Testis (tissue), 3 donors: ENCODE measurements around the gene TGFB1I1. TPM values are rescaled to one million over a fixed set of nuclear protein-coding genes. Genes with fewer than 3 reads are reported as not detected.
A peak's percentile ranks its signal among the peaks of the same experiment; 100 is the strongest.

ENCODE experiments used
- DNase-seq: peaks from one replicate; pipeline ENCODE4 v3.0.0-alpha.2; 2019
- H3K27ac ChIP-seq, 2 donors: fragments of 200-600 bp; sonication (generic); one replicate each; pipeline ENCODE4 v1.5.1; 2019
- H3K27me3 ChIP-seq: fragments of 200-600 bp; sonication (generic); one replicate; pipeline ENCODE4 v1.5.1; 2019
- H3K36me3 ChIP-seq: fragments of 200-600 bp; sonication (generic); one replicate; pipeline ENCODE4 v1.5.1; 2017; ENCODE audit warnings: low read depth; ENCODE audit errors: missing control alignments
- H3K4me1 ChIP-seq: fragments of 200-600 bp; sonication (generic); one replicate; pipeline ENCODE4 v1.5.1; 2019
- H3K4me3 ChIP-seq, 2 donors: fragments of 200-600 bp; sonication (generic); one replicate each; pipeline ENCODE4 v1.5.1; 2017 to 2019
- H3K9me3 ChIP-seq: fragments of 200-600 bp; sonication (generic); one replicate; pipeline ENCODE4 v1.5.1; 2017
- POLR2A ChIP-seq: fragments of 450-650 bp; IDR thresholded peaks from one replicate; pipeline ENCODE4 v1.6.1; 2017; ENCODE audit warnings: antibody characterized with exemption, mild to moderate bottlenecking, moderate library complexity
- WGBS, 2 donors: methylation state at CpG; one replicate each; pipeline ENCODE4 v1.1.5; 2018; 5-methylcytosine and 5-hydroxymethylcytosine counted together
- intact Hi-C: fragments of 100-400 bp; cut with DNase I; formaldehyde crosslinking; loops from one replicate; pipeline ENCODE4 v1.15.1; 2023; ENCODE audit warnings: low total_unique reads
- polyA plus RNA-seq: library from polyadenylated mRNA; stranded (reverse); fragments of 350-450 nt; fragmentation: Illumina TruSeq; extraction: RNeasy Lipid Tissue Mini Kit (QIAGEN cat#74804); gene quantifications from one replicate; pipeline ENCODE4 v1.2.3, GENCODE V29; 2014; ENCODE audit warnings: low read depth, low replicate concordance; ENCODE audit not compliant: insufficient read depth
- total RNA-seq, 2 donors: library from RNA; depleted of rRNA; stranded (reverse); fragments of >200 nt; gene quantifications; one replicate each; pipeline ENCODE4 v1.2.3, GENCODE V29; 2016
- TF ChIP-seq, protein P1 (sequence below), 3 experiments: fragments of 450-650 bp in 2 of 3; fragments of 200-600 bp in 1 of 3; sonication (generic) in 1 of 3; IDR thresholded peaks; one replicate each; pipeline ENCODE4 v1.5.1; 2016 to 2019; ENCODE audit warnings: antibody characterized with exemption in 3 of 3, mild to moderate bottlenecking in 2 of 3, moderate library complexity in 1 of 3

Gene TGFB1I1
- total and polyA plus RNA-seq, 3 donors from 2014 or later, result 13.6 to 31.7 (median 28.4) TPM

DNA sequence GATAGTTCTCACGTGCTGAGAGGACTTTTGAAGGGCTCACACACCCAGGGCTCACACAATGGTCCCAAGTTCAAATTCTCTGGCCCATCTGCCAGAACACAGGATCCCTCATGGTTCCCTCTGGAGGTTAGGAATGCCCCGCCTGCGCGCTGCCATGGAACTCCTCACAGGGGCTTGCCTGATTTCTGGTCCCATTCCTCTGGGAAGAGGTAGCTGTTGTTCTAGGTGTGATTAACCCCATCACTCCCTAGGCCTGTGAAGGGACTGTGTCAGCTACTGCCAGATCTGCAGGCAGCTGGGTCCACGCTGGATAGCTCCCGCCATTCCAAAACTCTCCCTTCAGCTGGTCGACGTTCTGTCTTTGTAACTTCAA is 15.0 kb upstream of the TGFB1I1 start:
- intact Hi-C loops, result no loop called here

DNA sequence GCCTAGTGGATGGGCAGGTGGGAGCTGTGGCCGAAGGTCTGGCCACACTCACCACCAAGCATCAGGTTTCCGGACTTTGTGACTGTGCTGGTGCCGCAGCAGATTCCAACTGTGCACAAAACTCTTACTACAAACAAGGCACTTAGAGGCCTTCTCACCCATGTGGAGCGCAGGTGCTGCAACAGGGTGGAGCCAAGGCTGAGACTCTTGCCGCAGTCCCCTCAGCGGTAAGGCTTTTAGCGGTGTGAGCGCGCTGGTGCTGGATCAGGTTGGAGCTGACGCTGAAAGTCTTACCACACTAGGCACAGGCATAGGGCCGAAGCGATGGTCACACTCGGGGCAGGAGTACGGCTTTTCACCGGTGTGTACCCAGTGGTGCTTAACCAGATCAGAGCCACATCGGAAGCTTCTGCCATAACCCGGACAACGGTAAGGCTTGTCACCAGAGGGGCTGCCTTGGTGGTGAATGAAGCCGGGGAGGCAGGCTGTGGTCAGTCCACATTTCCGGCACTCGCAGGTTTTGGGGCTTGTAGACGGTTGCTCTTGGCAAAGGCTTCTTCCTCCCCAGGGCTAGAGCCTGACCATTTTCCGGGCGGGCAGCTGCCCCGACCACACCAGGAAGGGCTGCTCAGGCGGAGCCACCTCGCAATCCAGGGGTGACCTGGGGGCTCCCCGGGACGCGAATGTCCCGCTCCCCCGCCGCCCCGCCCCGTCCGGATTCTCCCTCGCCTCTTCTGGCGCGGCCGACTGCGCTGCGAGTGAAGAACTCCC is 13.7 kb upstream of the TGFB1I1 start:
- DNase-seq, result peak; percentile 51
- intact Hi-C loops, result no loop called here

More for the DNA sequence above, 15.0 kb upstream of the TGFB1I1 start:
- TF ChIP-seq POLR2A, result no peak
- TF ChIP-seq, protein P1, sequence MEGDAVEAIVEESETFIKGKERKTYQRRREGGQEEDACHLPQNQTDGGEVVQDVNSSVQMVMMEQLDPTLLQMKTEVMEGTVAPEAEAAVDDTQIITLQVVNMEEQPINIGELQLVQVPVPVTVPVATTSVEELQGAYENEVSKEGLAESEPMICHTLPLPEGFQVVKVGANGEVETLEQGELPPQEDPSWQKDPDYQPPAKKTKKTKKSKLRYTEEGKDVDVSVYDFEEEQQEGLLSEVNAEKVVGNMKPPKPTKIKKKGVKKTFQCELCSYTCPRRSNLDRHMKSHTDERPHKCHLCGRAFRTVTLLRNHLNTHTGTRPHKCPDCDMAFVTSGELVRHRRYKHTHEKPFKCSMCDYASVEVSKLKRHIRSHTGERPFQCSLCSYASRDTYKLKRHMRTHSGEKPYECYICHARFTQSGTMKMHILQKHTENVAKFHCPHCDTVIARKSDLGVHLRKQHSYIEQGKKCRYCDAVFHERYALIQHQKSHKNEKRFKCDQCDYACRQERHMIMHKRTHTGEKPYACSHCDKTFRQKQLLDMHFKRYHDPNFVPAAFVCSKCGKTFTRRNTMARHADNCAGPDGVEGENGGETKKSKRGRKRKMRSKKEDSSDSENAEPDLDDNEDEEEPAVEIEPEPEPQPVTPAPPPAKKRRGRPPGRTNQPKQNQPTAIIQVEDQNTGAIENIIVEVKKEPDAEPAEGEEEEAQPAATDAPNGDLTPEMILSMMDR (IDR thresholded peaks at IDR 0.05), result no peak
- DNase-seq, result no peak
- no peak overlapping the region for H3K27ac ChIP-seq
- 51 to 62% methylated on average over 8 of the region's 8 CpGs for WGBS, 2 donors
- no peaks in the 10 kb centered on the region for H3K27me3 ChIP-seq
- no peaks in the 10 kb centered on the region for H3K9me3 ChIP-seq
- H3K4me3 ChIP-seq, result no peak overlapping the region
- H3K36me3 ChIP-seq, result no peaks in the 10 kb centered on the region
- peaks cover 54% of the 10 kb centered on the region for H3K4me1 ChIP-seq

DNA sequence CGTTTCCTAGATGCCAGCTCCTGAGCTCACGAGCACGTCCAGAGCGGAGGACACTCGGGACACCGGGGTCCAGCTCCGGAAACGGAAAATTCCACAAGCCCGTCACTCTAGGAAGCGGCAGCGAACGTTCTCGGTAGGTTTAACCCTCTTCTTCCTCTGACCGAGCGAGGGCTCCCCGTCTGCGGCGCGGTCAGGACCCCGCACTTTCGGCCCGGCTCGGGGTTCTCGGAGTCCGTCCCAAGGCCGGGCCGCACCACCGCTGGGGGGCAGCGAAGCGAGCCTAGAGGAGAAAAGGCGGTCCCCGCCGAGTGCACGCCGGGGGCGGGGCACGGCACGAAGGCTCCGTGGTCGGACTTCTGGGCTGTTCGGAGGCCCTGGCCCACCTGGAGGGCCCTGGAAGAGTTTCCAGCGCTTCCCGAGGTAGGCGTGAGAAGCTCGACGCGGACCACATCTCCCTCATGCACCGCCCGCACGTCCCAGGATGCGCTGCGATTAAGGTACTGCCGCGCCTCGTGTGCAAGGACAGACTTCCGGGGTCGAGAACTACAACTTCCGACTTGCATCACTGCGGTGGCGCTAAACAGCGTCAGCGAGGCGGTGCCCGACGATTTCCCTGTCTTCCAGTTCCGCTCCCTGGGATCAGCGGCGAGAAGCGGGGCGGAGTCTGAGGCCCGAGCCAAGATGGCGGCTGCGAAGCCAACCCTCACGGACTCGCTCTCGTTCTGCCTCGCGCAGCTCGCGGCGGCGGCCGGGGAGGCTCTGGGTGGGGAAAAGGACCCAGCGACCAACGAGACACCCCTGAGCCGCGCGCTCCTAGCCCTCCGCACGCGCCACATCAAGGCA is 12.9 kb upstream of the TGFB1I1 start, which contains the start of gene ARMC5:
Gene ARMC5 (plus strand): TSS at position 658 of the 843 bp plus-strand sequence. CDS start 24 bp downstream, at position 682.
- no peaks in the 10 kb centered on the region for H3K36me3 ChIP-seq
- peak within 1 kb of the TSS; percentile 76 to 89 for H3K4me3 ChIP-seq
- H3K27ac ChIP-seq, result peak within 1 kb of the TSS; percentile 98 to 100
- DNase-seq, result peak; percentile 98
- H3K4me1 ChIP-seq, result peaks cover 38% of the 10 kb centered on the region
- no peaks in the 10 kb centered on the region for H3K27me3 ChIP-seq
- 0% methylated on average over 2 to 68 of the region's 91 CpGs for WGBS, 2 donors
- no peaks in the 10 kb centered on the region for H3K9me3 ChIP-seq
- TF ChIP-seq, protein P1 (IDR thresholded peaks at IDR 0.05), result peak; percentile 33 to 52 (median 43)
- peak; percentile 22 for TF ChIP-seq POLR2A
- intact Hi-C loops, result no loop called here

More for the DNA sequence above, 13.7 kb upstream of the TGFB1I1 start:
- WGBS, 2 donors, result 3% methylated on average over 29 of the region's 42 CpGs; no CpG with 5 or more reads in 1 of the 2 donors
- H3K9me3 ChIP-seq, result no peaks in the 10 kb centered on the region
- H3K27ac ChIP-seq, result peak overlapping the region; percentile 98 to 100
- peaks cover 46% of the 10 kb centered on the region for H3K4me1 ChIP-seq
- H3K4me3 ChIP-seq, result peak overlapping the region; percentile 76 to 89
- no peaks in the 10 kb centered on the region for H3K36me3 ChIP-seq
- TF ChIP-seq, protein P1 (IDR thresholded peaks at IDR 0.05), result no peak
- TF ChIP-seq POLR2A, result no peak
- H3K27me3 ChIP-seq, result no peaks in the 10 kb centered on the region

DNA sequence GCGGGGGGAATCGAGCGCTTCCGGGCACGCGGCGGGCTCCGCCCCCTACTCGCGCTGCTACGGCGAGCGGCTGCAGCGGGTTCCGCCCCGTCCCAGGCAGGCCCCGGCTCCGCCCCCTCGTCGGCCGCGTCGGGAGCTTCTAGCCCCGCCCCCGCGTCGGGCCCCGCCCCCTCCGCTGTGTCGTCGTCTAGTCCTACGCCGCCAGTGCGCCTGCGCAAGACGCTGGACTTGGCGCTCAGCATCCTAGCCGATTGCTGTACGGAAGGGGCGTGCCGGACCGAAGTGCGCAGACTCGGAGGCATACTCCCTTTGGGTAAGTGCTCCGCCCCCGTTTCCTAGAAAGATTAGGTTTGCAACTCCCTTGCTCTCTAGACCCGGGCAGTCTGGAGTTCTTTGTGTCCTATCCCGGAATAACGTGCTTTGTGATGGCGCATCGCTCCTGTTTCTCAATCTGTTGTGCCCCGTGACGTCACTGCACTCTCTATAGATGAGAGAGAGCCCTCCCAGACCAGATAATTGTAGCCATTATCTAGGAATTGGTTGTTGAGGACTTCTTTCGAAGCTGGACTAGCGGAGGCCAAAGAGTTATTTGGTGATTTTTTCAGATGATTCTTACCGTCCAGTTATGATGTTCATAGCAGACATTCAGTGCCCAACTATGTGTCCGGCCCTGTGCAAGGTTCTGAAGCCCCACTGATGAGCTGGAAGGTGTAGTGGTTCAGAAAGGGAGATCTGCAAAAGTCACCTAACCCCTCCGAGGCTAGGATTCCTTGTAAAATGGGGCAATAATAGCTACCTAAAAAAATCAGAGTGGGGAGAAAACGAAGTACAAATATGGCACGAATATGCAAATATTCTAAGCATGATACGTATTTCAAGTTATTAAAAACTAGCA is 12.0 kb upstream of the TGFB1I1 start:
- 2 to 3% methylated on average over 15 to 28 of the region's 61 CpGs for WGBS, 2 donors
- DNase-seq, result peak; percentile 100
- intact Hi-C loops, result no loop called here
- TF ChIP-seq, protein P1 (IDR thresholded peaks at IDR 0.05), result no peak
- TF ChIP-seq POLR2A, result no peak
- H3K9me3 ChIP-seq, result no peaks in the 10 kb centered on the region
- H3K27ac ChIP-seq, result peak overlapping the region; percentile 98 to 100
- H3K4me3 ChIP-seq, result peak overlapping the region; percentile 76 to 89
- no peaks in the 10 kb centered on the region for H3K27me3 ChIP-seq
- no peaks in the 10 kb centered on the region for H3K36me3 ChIP-seq
- H3K4me1 ChIP-seq, result peaks cover 36% of the 10 kb centered on the region
